HepG2 (cell line): ENCODE measurements around the gene CDC42EP1. TPM values are rescaled to one million over a fixed set of nuclear protein-coding genes. Genes with fewer than 3 reads are reported as not detected.

Experiments
- DPF2 ChIP-seq: sonication (generic); formaldehyde crosslinking; IDR thresholded peaks from 2 replicates; pipeline ENCODE4 v1.4.0; 2020; ENCODE audit warnings: mild to moderate bottlenecking, low read depth, missing genetic modification reagents, borderline replicate concordance
- HNRNPLL ChIP-seq: fragments of 200-400 bp; formaldehyde crosslinking; IDR thresholded peaks from 2 replicates; pipeline ENCODE4 v1.6.1; 2017; ENCODE audit warnings: mild to moderate bottlenecking, low read depth, low read length; ENCODE audit not compliant: poor library complexity, severe bottlenecking
- IKZF5 ChIP-seq: IDR thresholded peaks from 2 replicates; pipeline ENCODE4 v1.6.1; 2018; ENCODE audit warnings: missing genetic modification reagents, mild to moderate bottlenecking, missing compliant biosample characterization
- JUNB ChIP-seq: sonication (generic); formaldehyde crosslinking; IDR thresholded peaks from 2 replicates; pipeline ENCODE4 v1.8.0; 2022; ENCODE audit warnings: missing genetic modification reagents, mild to moderate bottlenecking, borderline replicate concordance
- MED13 ChIP-seq: sonication (generic); formaldehyde crosslinking; IDR thresholded peaks from 2 replicates; pipeline ENCODE4 v1.5.0; 2020; ENCODE audit warnings: missing genetic modification reagents
- MYPOP ChIP-seq: sonication (generic); formaldehyde crosslinking; IDR thresholded peaks from 2 replicates; pipeline ENCODE4 v1.8.1; 2023; ENCODE audit warnings: mild to moderate bottlenecking, moderate library complexity, missing genetic modification reagents
- NFE2L1 ChIP-seq: sonication (generic); formaldehyde crosslinking; IDR thresholded peaks from 2 replicates; pipeline ENCODE4 v1.4.0; 2020; ENCODE audit warnings: missing genetic modification reagents, mild to moderate bottlenecking, borderline replicate concordance
- NFIC ChIP-seq: IDR thresholded peaks from 2 replicates; pipeline ENCODE4 v1.6.1; 2012; ENCODE audit warnings: mild to moderate bottlenecking, low read length, inconsistent platforms
- RXRA ChIP-seq: sonication (generic); formaldehyde crosslinking; IDR thresholded peaks from 2 replicates; pipeline ENCODE4 v1.5.1; 2020; ENCODE audit warnings: missing genetic modification reagents
- TERF1 ChIP-seq: sonication (generic); formaldehyde crosslinking; IDR thresholded peaks from 2 replicates; pipeline ENCODE4 v1.8.0; 2022; ENCODE audit warnings: mild to moderate bottlenecking, missing genetic modification reagents, moderate library complexity
- XBP1 ChIP-seq: sonication (generic); formaldehyde crosslinking; IDR thresholded peaks from 2 replicates; pipeline ENCODE4 v1.5.0; 2020; ENCODE audit warnings: missing genetic modification reagents
- ZNF234 ChIP-seq: sonication (generic); formaldehyde crosslinking; conservative IDR thresholded peaks from 2 replicates; pipeline ENCODE4 v1.5.1; 2020; ENCODE audit warnings: mild to moderate bottlenecking, missing genetic modification reagents
- ZNF512B ChIP-seq: sonication (generic); formaldehyde crosslinking; IDR thresholded peaks from 2 replicates; pipeline ENCODE4 v1.5.1; 2020; ENCODE audit warnings: missing genetic modification reagents, mild to moderate bottlenecking, borderline replicate concordance
- ZSCAN21 ChIP-seq: sonication (generic); formaldehyde crosslinking; IDR thresholded peaks from 2 replicates; pipeline ENCODE4 v1.8.0; 2022; ENCODE audit warnings: mild to moderate bottlenecking, missing genetic modification reagents, moderate library complexity, borderline replicate concordance
- ZSCAN22 ChIP-seq: sonication (generic); formaldehyde crosslinking; IDR thresholded peaks from 2 replicates; pipeline ENCODE4 v1.4.0; 2020; ENCODE audit warnings: mild to moderate bottlenecking, missing genetic modification reagents
- polyA plus RNA-seq, 8 experiments: library from polyadenylated mRNA; depleted of rRNA in 3 of 8; stranded (reverse) in 7 of 8; unstranded in 1 of 8; fragments of >200 nt; fragmentation: Illumina TruSeq in 4 of 8; extraction: Trizol in 4 of 8; gene quantifications; 2 replicates each; pipeline versions ENCODE4 v1.2.1 to v1.2.3, GENCODE V29; 2011 to 2016; ENCODE audit warnings: low read depth in 4 of 8, missing spikeins in 1 of 8, mixed read lengths in 1 of 8; ENCODE audit not compliant: insufficient read depth in 1 of 8
- total RNA-seq, 5 experiments: library from RNA; depleted of rRNA; stranded (reverse); fragments of >200 nt; fragmentation: Illumina TruSeq; extraction: Trizol; gene quantifications; 2 replicates each; pipeline ENCODE4 v1.2.3, GENCODE V29; 2016; ENCODE audit warnings: low read depth in 1 of 5
- TF ChIP-seq, protein P1 (sequence below): sonication (generic); formaldehyde crosslinking; IDR thresholded peaks from 2 replicates; pipeline ENCODE4 v1.5.0; 2020; ENCODE audit warnings: mild to moderate bottlenecking, missing genetic modification reagents
- TF ChIP-seq, protein P2 (sequence below): sonication (generic); formaldehyde crosslinking; IDR thresholded peaks from 2 replicates; pipeline ENCODE4 v1.9.0; 2021; ENCODE audit warnings: missing genetic modification reagents, borderline replicate concordance

The CDC42EP1 gene
- total and polyA plus RNA-seq, 2 of the 13 experiments (the other 11 are each of a cell fraction or from before 2014, with no cell fraction given) = 17.1 to 29.5 TPM

DNA sequence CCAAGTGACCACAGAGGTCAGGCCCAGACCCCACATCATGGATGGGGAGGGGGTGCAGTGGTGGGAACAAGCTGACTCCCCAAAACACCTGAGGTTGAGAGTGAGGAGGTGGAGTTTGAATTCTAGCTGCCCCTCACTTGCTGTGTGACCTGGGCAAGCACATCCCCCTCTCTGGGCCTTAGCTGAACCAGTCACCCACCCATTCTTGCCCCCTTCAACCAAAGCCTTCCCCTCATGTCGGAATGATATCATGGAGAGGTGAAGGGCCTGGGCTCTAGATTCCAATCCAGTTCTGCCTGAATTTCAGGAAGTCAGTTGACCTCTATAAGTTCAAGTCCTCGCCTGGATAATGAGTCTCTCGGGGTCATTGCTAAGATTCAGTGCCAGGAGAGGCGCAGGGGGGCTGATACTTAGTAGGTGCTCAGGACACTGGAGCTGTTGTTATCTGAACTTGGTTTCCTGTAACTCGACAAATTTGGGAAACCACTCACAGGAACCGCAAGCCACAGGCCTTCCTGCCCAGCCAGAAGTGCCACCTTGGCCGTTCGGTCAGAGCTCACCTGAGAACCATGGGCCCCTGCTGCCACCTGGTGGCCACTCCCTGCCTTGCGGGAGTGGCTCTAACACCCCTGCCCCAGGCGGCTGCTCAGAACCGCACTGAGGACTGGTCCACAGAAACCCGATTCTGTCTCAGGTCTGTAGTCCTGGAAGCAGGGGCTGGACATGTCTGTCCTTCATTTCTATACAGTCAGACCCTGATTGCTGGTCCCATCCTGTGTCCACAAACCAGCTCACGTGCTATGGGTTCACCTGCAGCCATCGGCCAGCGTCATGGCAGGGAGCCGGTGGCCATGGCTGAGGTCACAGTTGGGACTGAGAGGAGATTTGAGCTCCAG, 6.9 kb downstream of the CDC42EP1 start (continued):
- TF ChIP-seq MED13 (CRISPR knock-in tag) = no peak
- TF ChIP-seq JUNB (CRISPR knock-in tag) = no peak
- TF ChIP-seq, protein P1, sequence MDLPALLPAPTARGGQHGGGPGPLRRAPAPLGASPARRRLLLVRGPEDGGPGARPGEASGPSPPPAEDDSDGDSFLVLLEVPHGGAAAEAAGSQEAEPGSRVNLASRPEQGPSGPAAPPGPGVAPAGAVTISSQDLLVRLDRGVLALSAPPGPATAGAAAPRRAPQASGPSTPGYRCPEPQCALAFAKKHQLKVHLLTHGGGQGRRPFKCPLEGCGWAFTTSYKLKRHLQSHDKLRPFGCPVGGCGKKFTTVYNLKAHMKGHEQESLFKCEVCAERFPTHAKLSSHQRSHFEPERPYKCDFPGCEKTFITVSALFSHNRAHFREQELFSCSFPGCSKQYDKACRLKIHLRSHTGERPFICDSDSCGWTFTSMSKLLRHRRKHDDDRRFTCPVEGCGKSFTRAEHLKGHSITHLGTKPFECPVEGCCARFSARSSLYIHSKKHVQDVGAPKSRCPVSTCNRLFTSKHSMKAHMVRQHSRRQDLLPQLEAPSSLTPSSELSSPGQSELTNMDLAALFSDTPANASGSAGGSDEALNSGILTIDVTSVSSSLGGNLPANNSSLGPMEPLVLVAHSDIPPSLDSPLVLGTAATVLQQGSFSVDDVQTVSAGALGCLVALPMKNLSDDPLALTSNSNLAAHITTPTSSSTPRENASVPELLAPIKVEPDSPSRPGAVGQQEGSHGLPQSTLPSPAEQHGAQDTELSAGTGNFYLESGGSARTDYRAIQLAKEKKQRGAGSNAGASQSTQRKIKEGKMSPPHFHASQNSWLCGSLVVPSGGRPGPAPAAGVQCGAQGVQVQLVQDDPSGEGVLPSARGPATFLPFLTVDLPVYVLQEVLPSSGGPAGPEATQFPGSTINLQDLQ (CRISPR knock-in tag) = no peak
- TF ChIP-seq ZSCAN21 (CRISPR knock-in tag) = no peak
- TF ChIP-seq ZSCAN22 = no peak
- peak; percentile 81; the same call in 1 of the 2 replicates for TF ChIP-seq IKZF5 (CRISPR knock-in tag)
- TF ChIP-seq DPF2 (CRISPR knock-in tag) = no peak
- no peak for TF ChIP-seq NFIC
- TF ChIP-seq NFE2L1 (CRISPR knock-in tag) = no peak
- no peak for TF ChIP-seq XBP1 (CRISPR knock-in tag)
- TF ChIP-seq ZNF234 = no peak
- 0 out of 2 replicates have a peak, but pooled peaks have one; percentile 32 for TF ChIP-seq MYPOP (CRISPR knock-in tag)
- no peak for TF ChIP-seq ZNF512B (CRISPR knock-in tag)
- TF ChIP-seq HNRNPLL = no peak
- TF ChIP-seq, protein P2, sequence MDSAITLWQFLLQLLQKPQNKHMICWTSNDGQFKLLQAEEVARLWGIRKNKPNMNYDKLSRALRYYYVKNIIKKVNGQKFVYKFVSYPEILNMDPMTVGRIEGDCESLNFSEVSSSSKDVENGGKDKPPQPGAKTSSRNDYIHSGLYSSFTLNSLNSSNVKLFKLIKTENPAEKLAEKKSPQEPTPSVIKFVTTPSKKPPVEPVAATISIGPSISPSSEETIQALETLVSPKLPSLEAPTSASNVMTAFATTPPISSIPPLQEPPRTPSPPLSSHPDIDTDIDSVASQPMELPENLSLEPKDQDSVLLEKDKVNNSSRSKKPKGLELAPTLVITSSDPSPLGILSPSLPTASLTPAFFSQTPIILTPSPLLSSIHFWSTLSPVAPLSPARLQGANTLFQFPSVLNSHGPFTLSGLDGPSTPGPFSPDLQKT (CRISPR knock-in tag) = no peak
- TF ChIP-seq RXRA (CRISPR knock-in tag) = 0 out of 2 replicates have a peak, but pooled peaks have one; percentile 60
- no peak for TF ChIP-seq TERF1
